Breast epithelium (tissue), 3 donors: ENCODE measurements around the gene GNG14.

Experiments used
- CTCF ChIP-seq, 3 donors: fragments of 450-650 bp; IDR thresholded peaks; one replicate each; pipeline ENCODE4 v1.5.1; 2016 to 2017; ENCODE audit warnings: antibody characterized with exemption in 3 of 3, mild to moderate bottlenecking in 3 of 3, moderate library complexity in 3 of 3
- POLR2A ChIP-seq: fragments of 450-650 bp; IDR thresholded peaks from one replicate; pipeline ENCODE4 v1.6.1; 2016; ENCODE audit warnings: antibody characterized with exemption, mild to moderate bottlenecking, moderate library complexity
- POLR2AphosphoS5 ChIP-seq, 3 donors: sonication (generic); formaldehyde crosslinking; IDR thresholded peaks; one replicate each; pipeline ENCODE4 v1.6.1; 2017; ENCODE audit warnings: antibody characterized with exemption in 3 of 3

- TF ChIP-seq CTCF (IDR thresholded peaks at IDR 0.05): no peak
- TF ChIP-seq POLR2A: no peak
- TF ChIP-seq POLR2AphosphoS5 (IDR thresholded peaks at IDR 0.05): no peak
Observed at GRCh38 chr19:12701596-12702282, 13.9 kb downstream of the GNG14 start.
